GM12864 (cell line): ENCODE measurements around the gene DCDC2C.
"Not testable (repeated sequence)": the region's sequence is repeated elsewhere in the genome, so short reads cannot be mapped to it uniquely, and the experiment has no call there.

Experiments used
- DNase-seq: peaks from one replicate; pipeline ENCODE4 v3.0.0-alpha.2; 2011; ENCODE audit warnings: low read depth
- H3K4me3 ChIP-seq: 2 replicates; pipeline ENCODE4 v1.5.1; 2011; ENCODE audit warnings: mild to moderate bottlenecking, low read depth, low read length, control low read depth
- CTCF ChIP-seq: IDR thresholded peaks from 2 replicates; pipeline ENCODE4 v1.5.1; 2011; ENCODE audit warnings: low read depth, mild to moderate bottlenecking, moderate library complexity, low read length, control low read depth, inconsistent platforms; ENCODE audit errors: missing control alignments

Gene DCDC2C

GRCh38 chr2:3657881-3658280 is 45.5 kb upstream of the DCDC2C start, which contains the start of gene ALLC:
TSS of gene ALLC (plus strand) at chr2:3658200. CDS start at chr2:3671158, 12,958 bp downstream.
- no peak for TF ChIP-seq CTCF
- DNase-seq, result no peak
- no peak within 1 kb of the TSS for H3K4me3 ChIP-seq

GRCh38 chr2:3659447-3660432 is 43.6 kb upstream of the DCDC2C start:
- H3K4me3 ChIP-seq, result no peak overlapping the region
- no peak for DNase-seq
- TF ChIP-seq CTCF, result no peak

GRCh38 chr2:3660640-3661039 is 42.7 kb upstream of the DCDC2C start:
- DNase-seq, H3K4me3 ChIP-seq: not testable (repeated sequence)

- no peak for DNase-seq
- H3K4me3 ChIP-seq, result no peak overlapping the region
- no peak for TF ChIP-seq CTCF
Observed at GRCh38 chr2:3661149-3661660, 42.2 kb upstream of the DCDC2C start.

- DNase-seq, result no peak
- no peak for TF ChIP-seq CTCF
- no peak overlapping the region for H3K4me3 ChIP-seq
Observed at GRCh38 chr2:3662239-3662638, 41.1 kb upstream of the DCDC2C start.

GRCh38 chr2:3664118-3664517 is 39.3 kb upstream of the DCDC2C start:
- H3K4me3 ChIP-seq, result no peak overlapping the region
- DNase-seq, result no peak
- no peak for TF ChIP-seq CTCF

- TF ChIP-seq CTCF, result no peak
- DNase-seq, result no peak
- no peak overlapping the region for H3K4me3 ChIP-seq
Observed at GRCh38 chr2:3664925-3665324, 38.5 kb upstream of the DCDC2C start.
